SK-N-DZ (cell line): ENCODE results near the gene SLC10A6.

Experiments
- DNase-seq: peaks from one replicate; pipeline ENCODE4 v3.0.0-alpha.2; 2015; ENCODE audit warnings: low spot score

The SLC10A6 gene

DNA sequence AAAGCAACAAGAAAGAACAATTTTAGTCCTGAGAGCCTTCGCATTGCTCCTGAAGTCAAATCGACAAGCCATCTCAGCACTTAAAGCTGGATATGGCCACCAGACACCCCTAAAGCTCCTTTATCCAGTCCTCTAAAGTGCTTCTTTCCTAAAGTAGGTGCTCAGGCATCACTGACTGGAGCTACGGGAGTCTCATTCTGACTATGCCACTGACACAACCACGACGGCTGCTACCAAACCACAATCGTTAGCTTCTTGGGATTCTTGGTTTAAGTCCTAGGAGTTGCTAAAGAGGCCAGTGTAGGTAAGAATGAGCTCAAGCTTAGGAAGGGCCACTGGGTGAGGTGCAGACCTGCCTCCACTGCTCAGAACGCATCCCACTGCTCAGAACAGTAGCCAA is 1.0 kb downstream of the SLC10A6 start:
- DNase-seq = no peak

DNA sequence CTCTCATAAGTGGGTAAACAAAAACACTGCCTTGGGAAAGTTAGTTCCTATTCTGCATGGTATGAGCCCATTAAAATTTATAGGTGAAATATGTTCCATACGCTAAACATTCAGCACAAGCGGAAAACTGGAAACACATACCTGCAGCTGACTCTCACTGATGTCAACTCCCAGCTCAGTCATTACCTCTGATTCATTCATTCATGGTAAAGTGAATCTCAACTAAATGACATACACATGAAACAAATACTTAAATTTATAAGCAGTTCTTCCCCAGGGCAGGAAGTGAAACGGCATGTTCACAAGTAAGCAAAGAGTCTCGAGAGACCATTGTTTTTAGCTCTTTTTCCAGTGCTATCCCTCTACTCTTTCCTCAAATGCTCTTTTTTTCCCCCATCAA is 1.6 kb downstream of the SLC10A6 start:
- DNase-seq = no peak

DNA sequence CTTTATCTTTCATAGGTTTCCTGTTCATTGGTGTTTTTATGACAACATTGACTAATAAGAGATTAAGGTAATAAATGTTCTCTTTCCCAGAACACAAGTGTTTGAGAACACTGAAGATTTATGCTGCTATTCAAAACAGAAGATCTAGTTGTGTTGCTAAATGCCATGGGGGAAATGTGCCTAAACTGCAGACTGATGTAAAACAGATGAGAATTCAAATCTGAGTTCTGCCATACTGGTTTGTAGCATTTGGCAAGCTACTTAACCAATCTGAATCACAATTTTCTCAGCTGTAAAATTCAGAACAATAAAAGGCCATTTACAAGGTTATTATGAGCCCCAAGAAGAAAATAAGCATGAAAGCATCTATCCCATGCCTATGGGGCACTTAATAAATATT is 2.3 kb downstream of the SLC10A6 start:
- no peak for DNase-seq

DNA sequence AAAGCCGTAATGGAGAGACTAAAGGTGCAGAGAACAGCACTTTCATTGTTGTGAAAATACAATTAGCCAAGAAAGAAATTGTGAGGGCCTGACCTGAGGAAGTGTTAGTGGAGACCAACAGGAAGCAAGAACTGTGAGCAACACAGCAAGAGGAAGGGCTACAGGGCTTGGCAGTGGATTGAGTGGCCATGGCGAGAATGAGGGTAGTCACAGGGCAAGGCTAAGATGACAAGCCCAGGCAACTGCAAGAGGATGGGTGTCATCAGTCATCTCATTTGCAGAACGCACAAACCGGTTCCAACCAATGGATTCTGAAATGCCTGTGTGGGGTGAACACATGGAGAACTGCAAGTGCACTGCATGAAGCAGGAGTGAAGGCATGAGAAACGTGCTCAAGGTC is 3.6 kb downstream of the SLC10A6 start:
- DNase-seq = no peak

DNA sequence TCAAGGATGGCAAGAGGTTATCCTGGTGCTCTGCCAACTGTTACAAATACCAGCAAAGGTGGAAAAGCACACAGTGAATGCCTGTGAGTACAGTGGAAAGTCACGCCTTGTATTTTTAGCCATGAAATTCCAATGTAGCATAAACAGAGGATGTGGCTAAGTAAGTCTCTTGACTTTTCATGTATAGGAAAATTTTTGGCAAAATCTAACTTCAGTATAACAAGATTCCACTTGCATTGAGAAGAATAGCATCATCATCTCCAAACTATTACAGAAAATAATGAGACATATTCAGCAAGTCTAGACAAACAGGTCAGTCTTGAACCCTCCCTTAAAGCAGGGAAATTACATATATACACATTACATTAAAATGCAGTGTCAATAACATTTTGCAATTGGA is 7.9 kb downstream of the SLC10A6 start:
- no peak for DNase-seq

DNA sequence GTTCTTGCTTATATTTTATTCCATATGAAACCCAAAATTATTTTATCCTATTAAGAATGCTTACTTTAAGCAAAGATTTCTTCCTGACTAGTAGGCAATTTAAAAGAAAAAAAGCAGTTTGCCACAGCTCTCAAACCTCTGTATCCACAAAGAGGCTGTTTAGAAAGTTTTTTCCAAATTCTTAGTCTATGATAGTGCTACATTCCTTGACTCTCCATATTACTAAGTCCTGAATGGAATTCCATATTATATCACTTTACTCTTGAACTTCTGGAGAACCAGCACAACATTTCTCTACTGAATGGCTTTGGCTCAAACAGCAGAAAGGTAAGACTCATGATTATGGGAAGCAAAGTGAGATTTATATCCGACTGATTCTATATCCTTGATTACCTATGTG is 8.3 kb downstream of the SLC10A6 start:
- no peak for DNase-seq

DNA sequence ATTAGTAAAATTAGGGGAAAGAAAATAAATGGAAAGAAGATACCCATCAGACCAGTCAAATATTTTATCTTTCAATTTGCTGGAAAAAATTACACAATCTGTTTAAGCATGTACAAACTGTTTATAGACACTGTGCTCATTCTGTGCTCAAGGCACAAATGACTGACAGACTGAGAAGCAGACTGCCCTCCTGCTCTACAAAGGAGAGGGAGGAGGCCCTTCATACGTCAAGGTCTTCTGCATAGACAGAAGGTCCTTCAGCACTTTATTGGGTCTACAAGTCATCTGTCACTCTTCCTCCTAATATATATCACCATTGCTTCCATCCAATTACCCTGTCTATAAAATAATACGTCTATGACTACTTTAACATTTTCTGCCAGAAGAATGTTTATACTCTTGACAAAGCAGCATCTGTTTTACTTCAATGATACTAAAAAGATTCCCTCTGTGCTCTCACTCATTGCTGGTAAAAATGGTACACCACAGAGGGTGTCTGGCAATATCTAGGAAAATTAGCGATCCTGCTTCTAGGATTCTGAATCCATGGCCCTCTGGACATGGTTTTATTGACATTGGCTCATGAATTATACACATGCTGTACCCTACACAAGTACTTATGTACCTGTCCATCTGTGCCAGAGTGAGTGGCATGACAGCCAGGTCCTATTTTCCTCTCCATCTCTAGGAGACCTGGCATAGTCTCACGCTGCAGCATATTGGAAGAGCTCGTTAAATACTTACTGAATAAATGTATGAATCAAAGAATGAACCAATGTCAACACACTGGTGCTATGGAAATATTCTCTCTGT is 11.3 kb downstream of the SLC10A6 start:
- no peak for DNase-seq

DNA sequence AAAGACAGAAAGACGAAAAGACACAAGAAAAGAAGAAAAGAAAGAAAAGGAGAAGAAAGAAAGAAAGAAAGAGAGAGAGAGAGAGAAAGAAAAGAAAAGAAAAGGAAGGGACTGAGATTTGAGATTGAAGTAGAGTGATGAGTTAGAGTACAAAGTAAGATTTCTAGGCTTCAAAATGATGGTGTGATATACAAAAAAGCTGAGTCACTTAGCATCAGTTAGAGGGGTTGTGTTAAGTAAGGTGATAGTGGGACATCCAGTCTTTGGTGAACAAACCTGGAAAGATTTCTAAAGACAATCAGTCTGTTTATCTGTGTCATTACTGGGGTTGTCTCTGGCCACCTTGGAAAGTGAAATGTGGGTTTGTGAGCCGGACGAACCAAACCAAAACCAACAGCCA is 13.5 kb downstream of the SLC10A6 start:
- no peak for DNase-seq

DNA sequence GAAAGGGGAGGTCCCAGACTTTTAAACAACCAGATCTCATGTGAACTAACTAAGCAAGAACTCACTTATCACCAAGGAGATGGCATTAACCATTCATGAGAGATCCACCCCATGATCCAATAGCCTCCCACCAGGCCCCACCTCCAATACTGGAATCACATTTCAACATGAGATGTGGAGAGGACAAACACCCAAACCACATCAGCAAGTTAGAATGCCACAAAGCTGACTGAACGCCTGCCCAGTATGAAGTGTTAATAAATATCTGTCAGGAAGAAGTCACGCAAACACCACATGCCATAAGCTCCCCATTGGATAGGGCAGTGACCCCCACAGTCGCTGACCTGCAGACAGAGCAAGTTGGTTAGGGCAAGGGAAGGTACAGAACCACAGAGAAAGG is 14.3 kb downstream of the SLC10A6 start:
- DNase-seq = no peak

DNA sequence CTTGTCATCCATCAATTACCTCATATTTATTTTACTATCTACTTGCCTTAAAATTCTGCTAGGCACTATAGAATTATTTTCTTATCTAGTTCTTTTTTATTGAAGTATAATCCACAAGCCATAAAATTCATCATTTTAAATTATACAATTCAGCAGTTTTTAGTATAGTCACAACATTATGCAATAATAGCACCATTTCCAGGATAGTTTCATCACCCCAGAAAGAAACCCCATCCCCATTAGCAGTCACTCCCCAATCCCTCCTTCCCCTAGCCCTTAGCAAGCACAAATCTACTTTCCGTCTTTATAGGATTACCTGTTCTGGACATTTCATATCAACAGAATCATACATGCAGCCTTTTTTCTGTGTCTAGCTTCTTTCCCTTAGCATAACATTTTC is 15.6 kb downstream of the SLC10A6 start:
- no peak for DNase-seq

DNA sequence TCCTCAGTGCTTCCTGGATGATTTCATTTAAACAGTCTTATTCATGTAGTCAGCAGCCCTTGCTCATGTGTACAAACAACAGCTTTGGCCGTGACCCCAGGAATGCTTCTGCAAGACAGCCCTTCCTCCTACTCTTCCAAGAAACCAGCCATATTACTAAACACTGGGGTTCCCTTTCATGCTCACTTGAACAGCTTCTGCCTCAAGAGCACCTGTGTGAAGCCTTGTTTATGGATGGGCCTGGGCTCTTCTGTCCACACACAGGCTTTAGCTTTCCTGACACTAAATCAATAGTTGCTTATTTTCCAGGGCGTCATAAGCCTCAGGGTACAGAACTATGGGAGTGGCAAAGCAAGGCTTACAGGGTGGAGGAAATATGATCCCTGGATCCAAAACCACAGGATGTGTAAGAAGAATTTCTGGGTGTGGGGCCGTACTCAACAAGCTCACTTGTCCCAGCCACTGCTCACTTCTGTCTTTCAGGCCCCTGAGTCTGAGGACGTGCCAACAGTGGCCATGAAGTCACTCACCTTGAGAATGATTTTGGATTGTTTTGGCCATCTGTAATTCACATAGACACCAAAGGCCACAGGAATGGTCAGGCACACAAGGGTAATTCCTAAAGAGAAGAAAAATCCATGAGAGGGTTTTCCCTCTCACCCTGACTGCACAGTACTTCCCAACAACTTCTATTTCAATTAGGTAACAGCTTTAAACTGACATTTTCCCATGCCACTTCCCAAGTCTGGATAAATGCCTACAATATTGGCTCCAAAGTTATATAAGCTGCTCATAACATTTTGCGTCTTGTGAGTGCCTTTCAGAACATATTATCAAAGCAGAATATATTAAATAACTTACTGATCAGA is 17.7 kb downstream of the SLC10A6 start:
- no peak for DNase-seq

DNA sequence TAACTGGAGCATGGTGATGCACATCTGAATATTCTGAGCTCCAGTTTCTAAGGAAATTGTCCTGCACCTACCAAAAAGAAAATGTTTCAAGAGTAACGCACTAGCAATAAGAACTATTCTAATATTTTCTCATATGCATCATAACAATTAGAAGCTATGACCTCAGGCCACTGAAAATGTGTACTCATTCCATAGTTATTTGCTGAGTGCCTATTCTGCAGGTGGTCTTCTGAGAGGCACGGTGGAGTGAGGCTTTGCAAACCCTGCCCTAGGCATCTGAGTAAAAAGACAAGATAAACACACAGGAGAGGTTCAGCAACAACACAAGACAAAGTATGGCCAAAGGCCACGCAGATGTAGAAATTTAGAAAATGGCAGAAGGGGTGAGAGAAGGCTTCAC is 23.7 kb downstream of the SLC10A6 start:
- no peak for DNase-seq

DNA sequence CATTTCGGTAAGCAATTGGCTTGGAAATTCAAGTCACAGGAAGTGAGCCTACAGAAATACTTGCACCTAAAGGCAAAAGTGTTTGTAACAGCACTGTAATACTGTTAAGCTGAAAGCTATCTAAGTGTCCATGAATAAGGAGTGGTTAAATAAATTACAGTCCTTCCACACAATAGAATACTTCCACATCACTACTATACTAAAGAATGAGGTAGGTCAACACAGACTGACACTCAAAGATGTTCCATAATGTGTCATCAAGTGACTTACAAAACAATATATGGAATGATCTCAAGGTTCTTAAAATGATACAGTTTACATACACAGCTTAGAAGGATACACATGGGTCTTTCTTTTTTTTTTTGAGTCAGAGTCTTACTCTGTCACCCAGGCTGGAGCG is 27.0 kb downstream of the SLC10A6 start:
- DNase-seq = no peak

DNA sequence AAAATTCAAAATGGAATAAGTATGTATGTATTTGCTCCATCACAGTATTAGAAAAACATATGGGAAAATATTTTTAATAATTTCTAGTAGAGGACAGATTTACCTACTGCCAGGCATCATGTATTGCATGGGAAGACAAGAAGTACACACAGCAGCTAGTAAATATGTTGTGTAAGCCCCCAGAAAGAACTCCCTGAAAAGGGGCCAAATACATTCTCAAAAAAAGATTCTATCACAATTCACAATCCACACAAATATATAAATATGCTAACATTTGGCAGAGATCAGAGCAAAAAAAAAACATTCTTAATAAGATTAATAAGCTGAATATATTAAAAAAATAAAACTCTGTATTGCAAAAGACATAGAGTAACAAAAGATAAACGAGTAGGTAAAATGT is 28.0 kb downstream of the SLC10A6 start:
- DNase-seq = no peak

DNA sequence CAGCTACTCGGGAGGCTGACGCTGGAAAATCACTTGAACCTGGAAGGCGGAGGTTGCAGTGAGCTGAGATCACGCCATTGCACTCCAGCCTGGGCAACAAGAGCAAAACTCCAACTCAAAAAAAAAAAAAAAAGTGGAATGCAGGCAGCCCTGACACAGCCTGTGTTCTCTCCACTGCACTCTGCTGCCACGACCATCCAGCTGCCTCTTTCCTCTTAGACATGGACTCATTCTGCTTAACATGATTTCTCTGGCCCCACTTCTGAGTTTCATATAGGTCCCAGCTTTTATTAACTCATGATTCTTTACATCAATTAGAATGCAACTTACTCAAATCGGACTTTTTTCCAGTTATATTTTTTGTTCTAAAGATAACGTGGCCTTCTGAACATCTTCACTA is 29.6 kb downstream of the SLC10A6 start:
- DNase-seq = no peak

DNA sequence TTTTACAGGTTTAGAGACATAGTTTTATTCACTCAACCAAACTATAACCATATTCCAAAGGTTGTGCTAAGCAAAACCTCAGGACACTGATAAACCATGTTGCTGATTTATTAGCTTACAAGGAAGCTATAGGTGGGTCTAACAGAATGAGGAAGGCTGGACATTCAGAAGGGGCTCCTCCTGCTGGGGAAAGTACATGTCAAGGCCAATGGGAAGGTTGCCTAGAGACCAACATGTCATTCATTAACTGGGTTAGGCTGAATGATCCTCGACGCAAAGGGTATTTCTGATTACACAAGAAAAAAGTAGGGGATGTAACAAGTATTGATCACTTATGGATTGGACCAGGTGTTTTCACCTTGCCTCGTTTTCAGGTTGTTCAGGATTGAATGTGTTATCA is 30.3 kb downstream of the SLC10A6 start:
- DNase-seq = no peak

DNA sequence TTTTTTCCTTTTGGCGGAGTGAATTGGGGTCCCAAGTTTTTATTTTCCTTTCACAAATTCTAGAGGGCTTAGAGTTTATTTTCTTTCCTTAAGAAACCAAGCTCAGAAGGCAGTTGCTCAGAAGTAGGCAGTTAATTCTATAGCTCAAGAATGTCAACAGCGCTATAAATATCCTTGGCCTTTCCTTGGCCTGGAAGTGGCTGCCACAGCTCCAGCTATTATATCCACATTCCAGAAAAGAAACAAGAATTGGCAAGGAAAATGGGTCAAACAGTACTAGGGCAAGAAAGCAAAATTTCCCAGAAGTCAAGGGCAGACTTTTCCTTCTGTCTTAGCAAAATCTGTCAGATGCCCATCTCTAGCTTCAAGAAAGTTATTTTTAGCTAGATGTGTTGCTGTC is 31.0 kb downstream of the SLC10A6 start:
- no peak for DNase-seq

DNA sequence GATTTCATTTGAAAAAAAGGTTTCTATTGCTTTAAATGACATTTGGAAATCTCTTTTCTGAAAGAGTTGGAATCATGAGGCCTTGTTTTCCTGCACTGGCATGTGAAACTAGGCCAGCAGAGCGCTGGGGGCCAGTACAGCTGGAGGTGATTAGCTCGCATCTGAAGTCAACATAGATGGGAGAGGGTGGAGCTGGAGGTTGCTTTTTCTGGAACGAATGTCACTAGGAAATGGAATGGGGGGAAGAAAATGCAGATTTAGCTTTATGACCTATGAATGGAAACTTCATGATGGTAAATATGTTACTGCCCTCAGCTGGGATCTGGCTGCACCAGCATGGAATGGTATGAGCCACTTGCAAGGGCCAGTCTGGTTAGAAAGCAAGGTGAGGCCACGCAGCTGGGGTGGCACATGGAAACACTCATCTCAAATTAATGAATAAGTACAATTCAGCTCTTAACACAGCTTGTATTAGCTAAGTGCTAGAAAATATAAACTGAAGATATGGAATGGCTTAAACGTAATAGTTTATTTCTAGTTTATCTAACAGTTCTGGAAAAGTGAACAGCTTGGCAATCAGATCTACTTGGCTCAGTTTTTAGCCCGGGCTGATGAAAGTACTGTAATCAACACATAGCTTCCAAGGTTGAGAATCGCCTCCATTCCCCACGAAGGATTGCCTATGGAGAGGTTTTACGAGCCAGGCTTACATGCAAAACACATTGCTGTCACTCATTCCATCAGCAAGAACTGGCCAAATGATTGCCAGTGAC is 32.5 kb downstream of the SLC10A6 start:
- DNase-seq = no peak

DNA sequence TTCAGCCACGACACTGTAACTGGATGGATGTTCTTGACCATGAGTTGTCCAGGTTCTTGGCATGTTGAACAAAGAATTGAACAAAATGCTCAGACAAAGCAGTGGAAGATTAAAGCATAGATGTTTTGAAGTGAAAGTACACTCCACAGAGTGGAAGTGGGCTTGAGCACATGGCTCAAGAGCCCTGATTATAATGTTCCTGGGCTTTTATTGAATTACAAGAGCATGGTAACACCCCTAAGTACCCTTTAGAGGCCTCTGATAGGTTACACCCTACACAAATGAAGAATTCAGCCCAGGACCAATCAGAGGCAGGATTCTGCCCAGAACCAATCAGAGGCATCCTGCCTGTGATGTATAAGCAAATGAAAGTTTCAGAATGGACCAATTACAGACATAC is 33.5 kb downstream of the SLC10A6 start:
- DNase-seq = no peak

DNA sequence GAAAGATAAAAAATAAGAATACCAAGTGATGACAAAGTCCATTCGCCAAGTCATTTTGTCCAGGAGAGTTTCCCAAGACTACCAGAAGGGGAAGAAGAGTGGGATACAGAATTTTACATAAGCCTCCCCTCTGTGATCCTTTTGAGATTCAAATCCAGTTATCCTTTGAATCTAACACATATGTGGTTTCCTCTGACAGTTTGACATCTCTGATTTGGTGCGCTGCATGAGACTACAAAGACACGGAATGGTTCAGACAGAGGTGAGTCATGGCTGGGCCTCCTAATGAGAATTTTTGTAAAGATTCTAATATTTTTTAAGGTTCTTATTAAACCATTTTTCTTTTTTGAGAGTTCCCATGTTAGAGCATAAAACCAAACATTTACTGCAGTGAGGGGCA is 38.3 kb downstream of the SLC10A6 start:
- DNase-seq = no peak

DNA sequence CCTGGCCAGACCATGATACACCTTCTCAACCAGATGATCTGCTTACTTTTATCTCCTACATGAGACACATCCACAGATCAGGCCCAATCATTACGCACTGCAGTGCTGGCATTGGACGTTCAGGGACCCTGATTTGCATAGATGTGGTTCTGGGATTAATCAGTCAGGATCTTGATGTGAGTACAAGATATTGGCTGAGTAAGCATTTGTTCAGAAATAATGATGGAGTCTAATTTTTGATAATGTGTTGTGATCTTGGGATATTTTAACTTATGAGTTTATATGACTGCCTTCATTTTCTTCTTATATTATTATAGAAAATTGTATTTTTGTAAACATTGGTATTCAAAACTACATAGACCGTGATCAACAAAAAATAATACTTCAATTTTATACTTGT is 39.4 kb downstream of the SLC10A6 start:
- no peak for DNase-seq

DNA sequence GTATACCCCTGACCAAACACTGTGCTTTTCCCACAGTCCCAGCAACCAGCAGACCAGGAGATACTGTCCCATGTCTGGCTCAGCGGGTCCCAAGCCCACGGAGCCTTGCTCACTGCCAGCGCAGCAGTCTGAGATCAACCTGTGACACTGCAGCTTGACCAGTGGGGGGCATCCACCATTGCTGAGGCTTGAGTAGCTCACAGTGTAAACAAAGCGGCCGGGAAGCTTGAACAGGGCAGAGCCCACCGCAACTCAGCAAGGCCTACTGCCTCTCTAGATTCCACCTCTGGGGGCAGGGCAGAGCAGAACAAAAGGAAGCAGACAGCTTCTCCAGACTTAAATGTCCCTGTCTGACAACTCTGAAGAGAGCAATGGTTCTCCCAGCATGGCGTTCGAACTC is 58.1 kb downstream of the SLC10A6 start:
- DNase-seq = no peak
